PC-3 (cell line): ENCODE data around the gene RPL36.

Source experiments
- EZH2 ChIP-seq: fragments of 300-600 bp; sonication (generic); IDR thresholded peaks from one replicate; pipeline ENCODE4 v1.6.1; 2017; ENCODE audit warnings: antibody characterized with exemption, mild to moderate bottlenecking, low read length; ENCODE audit not compliant: unreplicated experiment
- EZH2phosphoT487 ChIP-seq: fragments of 300-600 bp; sonication (generic); IDR thresholded peaks from 2 replicates; pipeline ENCODE4 v1.6.1; 2018; ENCODE audit warnings: mild to moderate bottlenecking, antibody characterized with exemption, low read length, borderline replicate concordance
- TF ChIP-seq, protein P1 (sequence below): fragments of 300-600 bp; sonication (generic); conservative IDR thresholded peaks from 2 replicates; pipeline ENCODE4 v1.5.1; 2017; ENCODE audit warnings: antibody characterized with exemption, low read depth, mild to moderate bottlenecking, low read length

DNA sequence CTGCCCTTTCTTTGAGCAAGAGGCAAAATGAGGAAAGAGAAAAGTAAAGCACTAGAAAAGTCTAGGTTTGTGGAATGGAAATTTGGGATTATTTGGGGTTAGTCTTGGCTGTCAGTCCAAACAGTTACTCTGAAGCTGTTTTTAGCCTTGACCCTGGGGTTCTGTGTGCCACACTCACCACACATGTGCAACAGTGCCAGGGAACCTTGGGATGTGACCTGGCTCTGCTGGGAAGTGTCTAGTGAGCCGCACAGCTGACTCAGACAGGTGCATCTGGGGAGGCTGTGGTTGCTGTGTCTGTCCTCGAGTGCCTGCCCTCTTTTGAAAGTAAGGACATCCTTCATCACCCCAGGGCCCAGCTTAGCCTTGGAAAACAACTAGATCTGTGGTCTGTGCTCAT lies 25.6 kb upstream of the RPL36 start:
- TF ChIP-seq, protein P1, sequence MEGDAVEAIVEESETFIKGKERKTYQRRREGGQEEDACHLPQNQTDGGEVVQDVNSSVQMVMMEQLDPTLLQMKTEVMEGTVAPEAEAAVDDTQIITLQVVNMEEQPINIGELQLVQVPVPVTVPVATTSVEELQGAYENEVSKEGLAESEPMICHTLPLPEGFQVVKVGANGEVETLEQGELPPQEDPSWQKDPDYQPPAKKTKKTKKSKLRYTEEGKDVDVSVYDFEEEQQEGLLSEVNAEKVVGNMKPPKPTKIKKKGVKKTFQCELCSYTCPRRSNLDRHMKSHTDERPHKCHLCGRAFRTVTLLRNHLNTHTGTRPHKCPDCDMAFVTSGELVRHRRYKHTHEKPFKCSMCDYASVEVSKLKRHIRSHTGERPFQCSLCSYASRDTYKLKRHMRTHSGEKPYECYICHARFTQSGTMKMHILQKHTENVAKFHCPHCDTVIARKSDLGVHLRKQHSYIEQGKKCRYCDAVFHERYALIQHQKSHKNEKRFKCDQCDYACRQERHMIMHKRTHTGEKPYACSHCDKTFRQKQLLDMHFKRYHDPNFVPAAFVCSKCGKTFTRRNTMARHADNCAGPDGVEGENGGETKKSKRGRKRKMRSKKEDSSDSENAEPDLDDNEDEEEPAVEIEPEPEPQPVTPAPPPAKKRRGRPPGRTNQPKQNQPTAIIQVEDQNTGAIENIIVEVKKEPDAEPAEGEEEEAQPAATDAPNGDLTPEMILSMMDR, result no peak
- TF ChIP-seq EZH2, result no peak
- no peak for TF ChIP-seq EZH2phosphoT487
